Glutamatergic neuron (in vitro differentiated cells): ENCODE data around the gene STK33. TPM values are rescaled to one million over a fixed set of nuclear protein-coding genes. Genes with fewer than 3 reads are reported as not detected.

ENCODE experiments used
- DNase-seq: peaks from one replicate; pipeline ENCODE4 v3.0.0; 2022
- H3K27ac Mint-ChIP-seq: one replicate; pipeline ENCODE4 v1.8.0; 2020; ENCODE audit warnings: mild to moderate bottlenecking, mixed read lengths, inconsistent platforms; ENCODE audit not compliant: unreplicated experiment
- H3K27me3 Mint-ChIP-seq: one replicate; pipeline ENCODE4 v1.8.0; 2020; ENCODE audit warnings: mild to moderate bottlenecking, moderate library complexity, mixed read lengths, inconsistent platforms; ENCODE audit not compliant: unreplicated experiment
- H3K36me3 Mint-ChIP-seq: one replicate; pipeline ENCODE4 v1.8.0; 2020; ENCODE audit warnings: mild to moderate bottlenecking, mixed read lengths, inconsistent platforms; ENCODE audit not compliant: unreplicated experiment
- H3K4me1 Mint-ChIP-seq: one replicate; pipeline ENCODE4 v1.8.0; 2020; ENCODE audit warnings: mild to moderate bottlenecking, low read depth, mixed read lengths, inconsistent platforms; ENCODE audit not compliant: unreplicated experiment
- H3K4me3 Mint-ChIP-seq: one replicate; pipeline ENCODE4 v1.8.0; 2020; ENCODE audit warnings: mild to moderate bottlenecking, mixed read lengths, inconsistent platforms; ENCODE audit not compliant: unreplicated experiment
- H3K9me3 Mint-ChIP-seq: one replicate; pipeline ENCODE4 v1.8.0; 2020; ENCODE audit warnings: mild to moderate bottlenecking, moderate library complexity, mixed read lengths, inconsistent platforms; ENCODE audit not compliant: unreplicated experiment
- long read RNA-seq: library from polyadenylated mRNA; unstranded; transcript quantifications from one replicate; pipeline ENCODE4 v2.0.0, GENCODE V29; 2020; ENCODE audit not compliant: unreplicated experiment
- total RNA-seq: library from RNA; stranded (reverse); fragmentation: NEBNext Ultra II Directional; extraction: Animal tissue kit (Norgen Biotek cat#: 25700); gene quantifications from one replicate; pipeline ENCODE4 v1.2.1, GENCODE V29; 2021; ENCODE audit not compliant: unreplicated experiment
- TF ChIP-seq, protein P1 (sequence below): fragments of 200-600 bp; sonication (generic); IDR thresholded peaks from one replicate; pipeline ENCODE4 v1.5.0; 2021; ENCODE audit not compliant: partially characterized antibody, unreplicated experiment

STK33 gene
- total RNA-seq, result 8.5 TPM
- long read RNA-seq, partial matches to known transcripts, result 1 of 5 reads
- long read RNA-seq, other reads (novel, unspliced or antisense), result 4 of 5 reads

DNA sequence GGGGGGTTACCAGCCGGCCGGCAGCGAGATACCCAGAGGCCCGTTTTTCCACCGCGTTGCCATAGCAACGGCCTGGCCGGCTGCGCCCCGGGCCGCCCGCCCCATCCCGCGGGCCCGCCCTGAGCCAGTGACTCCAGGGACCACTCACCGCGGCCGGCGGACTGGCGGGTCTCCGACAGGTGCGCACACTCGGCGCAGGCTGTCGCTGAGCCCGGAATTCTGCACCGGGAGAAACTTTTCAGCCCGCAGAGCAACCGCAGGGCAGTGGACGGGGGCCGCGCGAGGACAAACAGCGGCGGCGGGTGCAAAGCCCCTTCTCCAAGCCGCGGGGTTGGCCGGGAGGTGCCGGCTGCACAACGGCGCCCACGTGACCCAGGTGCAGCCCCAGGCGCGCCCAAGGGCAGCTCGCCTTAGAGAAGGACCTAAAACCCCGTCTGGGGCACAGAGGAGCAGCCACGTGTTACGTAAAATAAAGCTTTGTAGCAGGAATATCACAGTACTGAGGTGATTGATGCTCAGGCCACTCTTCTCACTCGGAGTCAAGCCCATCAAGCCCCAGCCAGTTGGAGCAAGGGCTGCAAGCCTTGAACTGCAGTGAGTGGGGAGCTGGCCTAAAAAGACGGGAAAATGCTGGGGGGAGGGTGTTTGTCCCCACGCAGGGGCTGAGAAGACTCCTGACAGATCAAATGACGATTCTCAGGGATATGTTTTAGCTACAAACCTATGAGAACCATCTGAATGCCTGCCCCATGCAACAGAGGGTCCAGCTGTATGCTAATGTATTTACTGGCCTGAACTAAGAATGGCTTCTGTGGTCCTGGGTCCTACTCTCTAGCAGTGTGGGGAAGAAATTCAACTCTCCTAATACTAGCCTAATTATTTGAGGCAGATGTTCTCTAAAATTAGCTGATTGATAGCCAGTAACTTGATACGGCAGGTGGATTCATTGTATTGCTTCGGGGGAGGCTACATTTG is at the start of gene STK33:
STK33 (minus strand) TSS at position 294 of the 975 bp plus-strand sequence. CDS start 119,323 bp downstream, outside the sequence.
- TF ChIP-seq, protein P1, sequence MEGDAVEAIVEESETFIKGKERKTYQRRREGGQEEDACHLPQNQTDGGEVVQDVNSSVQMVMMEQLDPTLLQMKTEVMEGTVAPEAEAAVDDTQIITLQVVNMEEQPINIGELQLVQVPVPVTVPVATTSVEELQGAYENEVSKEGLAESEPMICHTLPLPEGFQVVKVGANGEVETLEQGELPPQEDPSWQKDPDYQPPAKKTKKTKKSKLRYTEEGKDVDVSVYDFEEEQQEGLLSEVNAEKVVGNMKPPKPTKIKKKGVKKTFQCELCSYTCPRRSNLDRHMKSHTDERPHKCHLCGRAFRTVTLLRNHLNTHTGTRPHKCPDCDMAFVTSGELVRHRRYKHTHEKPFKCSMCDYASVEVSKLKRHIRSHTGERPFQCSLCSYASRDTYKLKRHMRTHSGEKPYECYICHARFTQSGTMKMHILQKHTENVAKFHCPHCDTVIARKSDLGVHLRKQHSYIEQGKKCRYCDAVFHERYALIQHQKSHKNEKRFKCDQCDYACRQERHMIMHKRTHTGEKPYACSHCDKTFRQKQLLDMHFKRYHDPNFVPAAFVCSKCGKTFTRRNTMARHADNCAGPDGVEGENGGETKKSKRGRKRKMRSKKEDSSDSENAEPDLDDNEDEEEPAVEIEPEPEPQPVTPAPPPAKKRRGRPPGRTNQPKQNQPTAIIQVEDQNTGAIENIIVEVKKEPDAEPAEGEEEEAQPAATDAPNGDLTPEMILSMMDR, result no peak
- H3K4me1 Mint-ChIP-seq, result peaks cover 2% of the 10 kb centered on the region
- peaks cover 3% of the 10 kb centered on the region for H3K9me3 Mint-ChIP-seq
- peaks cover 1% of the 10 kb centered on the region for H3K27me3 Mint-ChIP-seq
- H3K36me3 Mint-ChIP-seq, result no peaks in the 10 kb centered on the region
- H3K4me3 Mint-ChIP-seq, result peak within 1 kb of the TSS; percentile 88
- H3K27ac Mint-ChIP-seq, result peak within 1 kb of the TSS; percentile 65
- peak; percentile 85 for DNase-seq

DNA sequence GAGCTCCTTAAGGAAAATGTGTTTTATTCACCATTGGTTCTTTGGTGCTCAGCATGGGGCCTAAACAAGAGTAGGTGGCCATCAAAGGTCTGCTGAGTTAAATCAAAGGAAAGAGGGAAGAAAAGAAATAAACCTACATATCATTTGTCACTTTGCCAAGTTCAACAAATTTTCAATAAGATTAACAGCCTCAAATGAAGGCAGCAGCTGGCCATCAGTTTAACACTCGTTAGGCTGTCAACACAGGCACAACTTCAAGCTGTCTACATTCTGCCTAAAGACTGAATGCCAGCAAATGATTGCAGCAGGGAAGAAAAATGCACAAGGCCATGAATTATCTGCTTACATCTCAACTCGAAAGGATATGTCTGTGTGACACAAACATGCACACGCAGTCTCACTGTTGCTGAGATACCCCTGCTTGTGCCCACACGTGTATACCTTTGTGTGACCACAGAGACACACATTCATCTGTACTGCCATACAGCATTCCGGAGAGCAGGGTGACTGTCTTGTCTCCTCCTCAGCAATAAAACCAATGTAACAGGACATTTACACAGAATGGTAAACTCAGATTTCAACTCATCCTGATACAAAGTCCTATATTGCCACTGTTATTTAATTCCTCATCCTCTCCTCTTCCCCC is 48.3 kb upstream of the STK33 start:
- H3K36me3 Mint-ChIP-seq, result no peaks in the 10 kb centered on the region
- no peak overlapping the region for H3K27ac Mint-ChIP-seq
- DNase-seq, result no peak
- H3K27me3 Mint-ChIP-seq, result no peaks in the 10 kb centered on the region
- peaks cover 3% of the 10 kb centered on the region for H3K4me1 Mint-ChIP-seq
- TF ChIP-seq, protein P1, result no peak
- H3K4me3 Mint-ChIP-seq, result no peak overlapping the region
- H3K9me3 Mint-ChIP-seq, result peaks cover 4% of the 10 kb centered on the region

DNA sequence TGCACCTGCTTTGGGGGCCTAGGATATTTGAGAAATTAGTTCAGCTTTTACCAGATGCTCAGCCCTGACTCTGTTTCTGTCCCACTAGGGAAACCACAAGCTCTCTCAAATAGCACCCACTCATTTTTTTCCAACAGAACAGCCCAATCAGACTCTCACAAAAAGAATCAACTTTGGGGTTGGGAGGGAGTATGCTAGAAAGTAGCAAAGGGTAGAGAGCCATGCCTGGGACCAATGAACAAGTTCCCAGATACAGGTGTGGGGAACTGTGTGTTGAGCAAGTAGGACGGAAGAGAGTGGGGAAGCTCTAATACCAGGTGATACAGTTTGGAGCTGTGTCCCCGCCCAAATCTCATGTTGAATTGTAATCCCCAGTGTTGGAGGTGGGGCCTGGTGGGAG is 47.3 kb upstream of the STK33 start:
- Mint-ChIP-seq H3K27me3 (no peaks in the 10 kb centered on the region), H3K9me3 (peaks cover 4% of the 10 kb centered on the region), H3K36me3 (peaks cover 7% of the 10 kb centered on the region), H3K4me1 (peaks cover 3% of the 10 kb centered on the region), H3K4me3 (no peak overlapping the region), H3K27ac (no peak overlapping the region)
- no peak for DNase-seq
- TF ChIP-seq, protein P1, result no peak

DNA sequence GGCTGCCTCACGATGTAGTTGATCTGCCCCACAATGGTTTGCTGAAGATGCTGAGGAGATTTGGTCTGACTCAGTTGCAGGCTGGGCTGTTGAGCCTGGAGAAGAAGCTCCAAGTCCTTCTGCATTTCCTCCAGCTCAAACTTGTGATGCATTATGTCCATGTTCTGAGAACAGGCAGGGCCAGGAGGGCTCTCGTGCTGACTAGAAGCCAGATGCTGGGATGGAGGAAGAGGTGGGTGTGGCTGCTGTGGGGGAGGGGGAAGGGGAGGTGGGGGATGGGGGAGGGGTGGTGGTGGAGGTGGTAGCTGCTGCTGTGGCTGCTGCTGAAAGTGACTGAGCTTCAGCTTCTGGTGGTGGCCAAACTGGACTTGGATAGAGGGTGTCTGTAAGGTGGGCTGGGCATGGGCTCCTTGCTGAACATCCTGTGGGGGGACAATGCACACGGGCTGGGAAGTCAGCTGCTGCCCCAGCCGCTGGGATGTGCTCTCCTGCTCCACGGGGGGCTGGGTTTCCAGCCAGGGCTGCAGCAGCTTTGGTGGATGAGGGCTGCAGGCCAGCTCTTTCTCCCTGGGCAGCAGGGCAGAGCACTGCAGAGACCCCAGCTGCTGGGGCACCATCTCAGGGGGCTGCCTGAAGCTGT is 46.4 kb upstream of the STK33 start:
- TF ChIP-seq, protein P1, result no peak
- no peak for DNase-seq
- H3K27me3 Mint-ChIP-seq, result no peaks in the 10 kb centered on the region
- no peak overlapping the region for H3K4me3 Mint-ChIP-seq
- H3K36me3 Mint-ChIP-seq, result peaks cover 14% of the 10 kb centered on the region
- H3K4me1 Mint-ChIP-seq, result peaks cover 3% of the 10 kb centered on the region
- H3K27ac Mint-ChIP-seq, result no peak overlapping the region
- H3K9me3 Mint-ChIP-seq, result peaks cover 4% of the 10 kb centered on the region
